Activated T-helper 1 cell treated with anti-CD3 and anti-CD28 coated beads, Interleukin-12 subunit alpha, Interleukin-12 subunit beta, Interleukin-2, Interleukin-4 antibody, amounts not matched to agents 30 ng/mL and 10 ng/mL and 1 ng/mL, durations not matched to agents 14 hours and 24 hours and 36 hours (primary cell): ENCODE data around the gene MEFV. TPM values are rescaled to one million over a fixed set of nuclear protein-coding genes. Genes with fewer than 3 reads are reported as not detected.
A peak's percentile ranks its signal among the peaks of the same experiment; 100 is the strongest.

Experiments
- DNase-seq: peaks from one replicate; pipeline ENCODE4 v3.0.0; 2021; ENCODE audit warnings: low spot score
- H3K27ac Mint-ChIP-seq: one replicate; pipeline ENCODE4 v1.8.0; 2021; ENCODE audit warnings: mild to moderate bottlenecking, mixed read lengths
- H3K27me3 Mint-ChIP-seq: one replicate; pipeline ENCODE4 v1.8.0; 2022; ENCODE audit warnings: mild to moderate bottlenecking, moderate library complexity, mixed read lengths; ENCODE audit not compliant: insufficient read depth
- H3K36me3 Mint-ChIP-seq: one replicate; pipeline ENCODE4 v1.8.0; 2021; ENCODE audit warnings: low read depth, mixed read lengths
- H3K4me1 Mint-ChIP-seq: one replicate; pipeline ENCODE4 v1.8.0; 2021; ENCODE audit warnings: low read depth, mixed read lengths
- H3K4me3 Mint-ChIP-seq: one replicate; pipeline ENCODE4 v1.8.0; 2021; ENCODE audit warnings: mild to moderate bottlenecking, moderate library complexity, mixed read lengths
- H3K9me3 Mint-ChIP-seq: one replicate; pipeline ENCODE4 v1.8.0; 2021; ENCODE audit warnings: mixed read lengths
- intact Hi-C: fragments of 100-400 bp; cut with micrococcal nuclease; formaldehyde crosslinking; loops from one replicate; pipeline ENCODE4 v1.15.1; 2024
- total RNA-seq: library from RNA; stranded (reverse); gene quantifications from 2 replicates; pipeline ENCODE4 v1.2.3, GENCODE V29; 2022

Gene MEFV
- total RNA-seq, 1 donor from 2014 or later, result not detected

- peak overlapping the region; percentile 89 for H3K4me3 Mint-ChIP-seq
- DNase-seq, result no peak
- peak overlapping the region; percentile 47 for H3K27ac Mint-ChIP-seq
- peaks cover 20% of the 10 kb centered on the region for H3K4me1 Mint-ChIP-seq
- intact Hi-C loops, result loop anchor here (10.0 kb wide), 1 partner anchor 352 kb away; the partner anchor contains the start of gene SLX4
- H3K9me3 Mint-ChIP-seq, result peaks cover 18% of the 10 kb centered on the region
- H3K36me3 Mint-ChIP-seq, result peaks cover 15% of the 10 kb centered on the region
- peaks cover 3% of the 10 kb centered on the region for H3K27me3 Mint-ChIP-seq
Observed at GRCh38 chr16:3262517-3262916, 6.1 kb upstream of the MEFV start.

GRCh38 chr16:3259836-3260235 is 3.4 kb upstream of the MEFV start:
- Mint-ChIP-seq H3K4me3 (no peak overlapping the region), H3K4me1 (peaks cover 18% of the 10 kb centered on the region), H3K27me3 (peaks cover 4% of the 10 kb centered on the region), H3K36me3 (peaks cover 9% of the 10 kb centered on the region), H3K9me3 (peaks cover 9% of the 10 kb centered on the region), H3K27ac (no peak overlapping the region)
- DNase-seq, result no peak
- intact Hi-C loops, result loop anchor here (10.0 kb wide), 1 partner anchor 355 kb away; the partner anchor contains the start of gene SLX4

GRCh38 chr16:3256866-3257465 is 533 bp upstream of the MEFV start:
- H3K9me3 Mint-ChIP-seq, result peaks cover 4% of the 10 kb centered on the region
- peaks cover 2% of the 10 kb centered on the region for H3K36me3 Mint-ChIP-seq
- H3K4me1 Mint-ChIP-seq, result no peaks in the 10 kb centered on the region
- no peak overlapping the region for H3K4me3 Mint-ChIP-seq
- peaks cover 6% of the 10 kb centered on the region for H3K27me3 Mint-ChIP-seq
- intact Hi-C loops, result no loop called here
- no peak for DNase-seq
- no peak overlapping the region for H3K27ac Mint-ChIP-seq

- Mint-ChIP-seq H3K27ac (no peak overlapping the region), H3K4me3 (no peak overlapping the region), H3K36me3 (no peaks in the 10 kb centered on the region), H3K4me1 (no peaks in the 10 kb centered on the region), H3K27me3 (peaks cover 6% of the 10 kb centered on the region), H3K9me3 (peaks cover 3% of the 10 kb centered on the region)
- intact Hi-C loops, result no loop called here
- no peak for DNase-seq
Observed at GRCh38 chr16:3254309-3254708, 2.1 kb downstream of the MEFV start.

- Mint-ChIP-seq H3K36me3 (no peaks in the 10 kb centered on the region), H3K4me3 (no peak overlapping the region), H3K9me3 (peaks cover 3% of the 10 kb centered on the region), H3K27ac (no peak overlapping the region), H3K27me3 (peaks cover 3% of the 10 kb centered on the region), H3K4me1 (no peaks in the 10 kb centered on the region)
- intact Hi-C loops, result no loop called here
- DNase-seq, result no peak
Observed at GRCh38 chr16:3252967-3253366, 3.5 kb downstream of the MEFV start.

- intact Hi-C loops, result no loop called here
- H3K36me3 Mint-ChIP-seq, result no peaks in the 10 kb centered on the region
Observed at GRCh38 chr16:3249451-3249850, 7.0 kb downstream of the MEFV start.

GRCh38 chr16:3249020-3249419 is 7.4 kb downstream of the MEFV start:
- H3K36me3 Mint-ChIP-seq, result no peaks in the 10 kb centered on the region
- no peak overlapping the region for H3K27ac Mint-ChIP-seq
- peaks cover 3% of the 10 kb centered on the region for H3K9me3 Mint-ChIP-seq
- H3K27me3 Mint-ChIP-seq, result peaks cover under 1% of the 10 kb centered on the region
- intact Hi-C loops, result no loop called here
- DNase-seq, result no peak
- H3K4me3 Mint-ChIP-seq, result no peak overlapping the region
- H3K4me1 Mint-ChIP-seq, result no peaks in the 10 kb centered on the region

More at GRCh38 chr16:3249451-3249850, 7.0 kb downstream of the MEFV start:
- no peak for DNase-seq
- no peaks in the 10 kb centered on the region for H3K27me3 Mint-ChIP-seq
- H3K27ac Mint-ChIP-seq, result no peak overlapping the region
- peaks cover 3% of the 10 kb centered on the region for H3K9me3 Mint-ChIP-seq
- no peaks in the 10 kb centered on the region for H3K4me1 Mint-ChIP-seq
- no peak overlapping the region for H3K4me3 Mint-ChIP-seq

GRCh38 chr16:3248596-3248995 is 7.8 kb downstream of the MEFV start:
- no peak overlapping the region for H3K4me3 Mint-ChIP-seq
- no peak overlapping the region for H3K27ac Mint-ChIP-seq
- DNase-seq, result no peak
- peaks cover 3% of the 10 kb centered on the region for H3K9me3 Mint-ChIP-seq
- intact Hi-C loops, result no loop called here
- H3K27me3 Mint-ChIP-seq, result peaks cover 2% of the 10 kb centered on the region
- H3K4me1 Mint-ChIP-seq, result no peaks in the 10 kb centered on the region
- H3K36me3 Mint-ChIP-seq, result no peaks in the 10 kb centered on the region

- no peaks in the 10 kb centered on the region for H3K4me1 Mint-ChIP-seq
- intact Hi-C loops, result no loop called here
- no peak overlapping the region for H3K27ac Mint-ChIP-seq
- peaks cover 2% of the 10 kb centered on the region for H3K27me3 Mint-ChIP-seq
- H3K36me3 Mint-ChIP-seq, result no peaks in the 10 kb centered on the region
- no peak overlapping the region for H3K4me3 Mint-ChIP-seq
- no peak for DNase-seq
- peaks cover 8% of the 10 kb centered on the region for H3K9me3 Mint-ChIP-seq
Observed at GRCh38 chr16:3246876-3247275, 9.6 kb downstream of the MEFV start.

GRCh38 chr16:3246002-3246401 is 10.4 kb downstream of the MEFV start:
- no peak for DNase-seq
- Mint-ChIP-seq H3K4me3 (no peak overlapping the region), H3K27ac (no peak overlapping the region), H3K4me1 (no peaks in the 10 kb centered on the region), H3K9me3 (peaks cover 7% of the 10 kb centered on the region), H3K27me3 (peaks cover 2% of the 10 kb centered on the region), H3K36me3 (no peaks in the 10 kb centered on the region)
- intact Hi-C loops, result no loop called here

- intact Hi-C loops, result no loop called here
- H3K27ac Mint-ChIP-seq, result no peak overlapping the region
Observed at GRCh38 chr16:3243882-3244281, 12.6 kb downstream of the MEFV start.

GRCh38 chr16:3242709-3243108 is 13.7 kb downstream of the MEFV start:
- no peak for DNase-seq
- peaks cover 8% of the 10 kb centered on the region for H3K9me3 Mint-ChIP-seq
- no peaks in the 10 kb centered on the region for H3K4me1 Mint-ChIP-seq
- H3K27me3 Mint-ChIP-seq, result peaks cover 2% of the 10 kb centered on the region
- no peak overlapping the region for H3K4me3 Mint-ChIP-seq
- intact Hi-C loops, result no loop called here
- no peaks in the 10 kb centered on the region for H3K36me3 Mint-ChIP-seq
- no peak overlapping the region for H3K27ac Mint-ChIP-seq

More at GRCh38 chr16:3243882-3244281, 12.6 kb downstream of the MEFV start:
- Mint-ChIP-seq H3K36me3 (no peaks in the 10 kb centered on the region), H3K4me1 (no peaks in the 10 kb centered on the region), H3K9me3 (peaks cover 8% of the 10 kb centered on the region), H3K4me3 (no peak overlapping the region), H3K27me3 (peaks cover 2% of the 10 kb centered on the region)
- DNase-seq, result no peak

- intact Hi-C loops, result no loop called here
- H3K4me3 Mint-ChIP-seq, result no peak overlapping the region
Observed at GRCh38 chr16:3241761-3242160, 14.7 kb downstream of the MEFV start.

More at GRCh38 chr16:3241761-3242160, 14.7 kb downstream of the MEFV start:
- H3K27ac Mint-ChIP-seq, result no peak overlapping the region
- peaks cover 2% of the 10 kb centered on the region for H3K27me3 Mint-ChIP-seq
- H3K9me3 Mint-ChIP-seq, result peaks cover 8% of the 10 kb centered on the region
- no peaks in the 10 kb centered on the region for H3K36me3 Mint-ChIP-seq
- no peaks in the 10 kb centered on the region for H3K4me1 Mint-ChIP-seq
- no peak for DNase-seq
